Endothelial cell of umbilical vein (primary cell): ENCODE data around the gene CRYL1.

Experiments used
- CTCF ChIP-seq, 2 donors: IDR thresholded peaks; 1 replicate in 1 of 2; 2 replicates in 1 of 2; pipeline ENCODE4 v1.5.1; 2011; ENCODE audit warnings: low read length in 2 of 2, mild to moderate bottlenecking in 2 of 2, moderate library complexity in 2 of 2, control low read depth in 1 of 2, inconsistent platforms in 1 of 2, low read depth in 1 of 2; ENCODE audit not compliant: insufficient read depth in 1 of 2; ENCODE audit errors: extremely low read depth in 1 of 2
- EZH2 ChIP-seq: IDR thresholded peaks from 2 replicates; pipeline ENCODE4 v1.6.1; 2012; ENCODE audit warnings: borderline replicate concordance, low read depth, mild to moderate bottlenecking, moderate library complexity, low read length, inconsistent platforms; ENCODE audit not compliant: severe bottlenecking
- JUN ChIP-seq: IDR thresholded peaks from 2 replicates; pipeline ENCODE4 v1.6.1; 2011; ENCODE audit warnings: borderline replicate concordance, low read depth; ENCODE audit not compliant: insufficient read length, insufficient read depth
- MYC ChIP-seq: IDR thresholded peaks from one replicate; pipeline ENCODE4 v1.6.1; 2011; ENCODE audit warnings: mild to moderate bottlenecking, low read depth, low read length
- POLR2A ChIP-seq: IDR thresholded peaks from 2 replicates; pipeline ENCODE4 v1.6.1; 2012; ENCODE audit warnings: low read depth, mild to moderate bottlenecking, control low read depth, low read length
- POLR2AphosphoS5 ChIP-seq: IDR thresholded peaks from 2 replicates; pipeline ENCODE4 v1.6.1; 2012; ENCODE audit warnings: low read depth, mild to moderate bottlenecking, control low read depth, low read length, moderate library complexity; ENCODE audit not compliant: insufficient read depth

- TF ChIP-seq CTCF (IDR thresholded peaks at IDR 0.05; ENCODE audit: extremely low read depth in 1 of 2, insufficient read depth in 1 of 2, low read depth in 1 of 2, low read length in 2 of 2) (no peak), MYC (no peak), POLR2A (no peak), POLR2AphosphoS5 (no peak), EZH2 (no peak), JUN (no peak)
Observed at GRCh38 chr13:20466371-20466770, 59.3 kb downstream of the CRYL1 start.
